KMS-11 (cell line): Measurements from ENCODE around the gene FBXL22.
A peak's percentile ranks its signal among the peaks of the same experiment; 100 is the strongest.

Source experiments
- H2AFZ ChIP-seq: fragments of 200-600 bp; sonication (generic); 2 replicates; pipeline ENCODE4 v1.6.1; 2016; ENCODE audit warnings: antibody characterized with exemption, mixed run types, low read depth
- H3K27ac ChIP-seq: fragments of 200-600 bp; sonication (generic); 2 replicates; pipeline ENCODE4 v1.6.1; 2016; ENCODE audit warnings: mild to moderate bottlenecking, mixed run types
- H3K27me3 ChIP-seq: fragments of 200-600 bp; sonication (generic); 2 replicates; pipeline ENCODE4 v1.6.1; 2017; ENCODE audit warnings: mild to moderate bottlenecking, low read depth, mixed run types, moderate library complexity; ENCODE audit not compliant: insufficient read depth
- H3K36me3 ChIP-seq: fragments of 200-600 bp; sonication (generic); 2 replicates; pipeline ENCODE4 v1.6.1; 2017; ENCODE audit warnings: mild to moderate bottlenecking, mixed run types; ENCODE audit not compliant: insufficient read depth
- H3K4me1 ChIP-seq: fragments of 200-600 bp; sonication (generic); 2 replicates; pipeline ENCODE4 v1.6.1; 2016; ENCODE audit warnings: mild to moderate bottlenecking, low read depth, mixed run types; ENCODE audit not compliant: poor library complexity, severe bottlenecking
- H3K4me2 ChIP-seq: fragments of 200-600 bp; sonication (generic); 2 replicates; pipeline ENCODE4 v1.7.0; 2016; ENCODE audit warnings: mild to moderate bottlenecking, mixed run types
- H3K4me3 ChIP-seq: fragments of 200-600 bp; sonication (generic); IDR thresholded peaks from 2 replicates; pipeline ENCODE4 v1.6.1; 2017; ENCODE audit warnings: low read depth, low read length, mixed read lengths; ENCODE audit not compliant: insufficient read depth
- H3K79me2 ChIP-seq: fragments of 200-600 bp; sonication (generic); 2 replicates; pipeline ENCODE4 v1.6.1; 2016; ENCODE audit warnings: low read depth, mixed run types; ENCODE audit not compliant: insufficient read depth
- H3K9ac ChIP-seq: fragments of 200-600 bp; sonication (generic); 2 replicates; pipeline ENCODE4 v1.6.1; 2016; ENCODE audit warnings: mild to moderate bottlenecking, mixed run types
- H4K20me1 ChIP-seq: fragments of 200-600 bp; sonication (generic); 2 replicates; pipeline ENCODE4 v1.6.1; 2016; ENCODE audit warnings: mild to moderate bottlenecking, mixed run types; ENCODE audit not compliant: insufficient read depth
- TF ChIP-seq, protein P1 (sequence below): fragments of 200-600 bp; sonication (generic); conservative IDR thresholded peaks from 2 replicates; pipeline ENCODE4 v1.6.1; 2017; ENCODE audit warnings: low read depth, mild to moderate bottlenecking, antibody characterized with exemption, low read length, moderate library complexity, mixed read lengths

The FBXL22 gene

DNA sequence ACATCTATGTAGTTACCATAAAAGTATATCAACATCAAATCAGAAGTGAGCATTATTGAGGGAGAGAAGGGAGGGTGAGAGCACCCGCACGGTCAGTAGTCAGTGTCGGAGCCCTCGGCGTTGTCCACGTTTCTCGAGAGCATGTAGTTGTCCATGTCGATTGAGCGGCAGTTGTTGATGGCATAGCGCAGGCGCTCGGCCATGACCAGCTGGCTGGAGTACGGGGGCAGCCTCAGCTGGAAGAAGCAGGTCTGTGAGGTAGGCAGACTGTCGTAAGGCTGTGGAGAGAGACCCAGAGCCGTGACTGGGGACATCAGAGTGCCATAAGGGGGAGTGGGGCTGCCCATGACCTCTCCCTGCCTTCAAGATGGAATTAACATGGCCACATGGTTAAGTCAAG is 11.8 kb downstream of the FBXL22 start:
- Histone ChIP-seq H4K20me1 (no peaks in the 10 kb centered on the region), H3K4me3 (no peak overlapping the region), H3K27ac (no peak overlapping the region), H3K4me1 (peaks cover 15% of the 10 kb centered on the region), H3K4me2 (no peak overlapping the region), H3K79me2 (no peaks in the 10 kb centered on the region), H3K9ac (no peak overlapping the region), H3K36me3 (no peaks in the 10 kb centered on the region), H2AFZ (no peak overlapping the region), H3K27me3 (no peaks in the 10 kb centered on the region)
- TF ChIP-seq, protein P1, sequence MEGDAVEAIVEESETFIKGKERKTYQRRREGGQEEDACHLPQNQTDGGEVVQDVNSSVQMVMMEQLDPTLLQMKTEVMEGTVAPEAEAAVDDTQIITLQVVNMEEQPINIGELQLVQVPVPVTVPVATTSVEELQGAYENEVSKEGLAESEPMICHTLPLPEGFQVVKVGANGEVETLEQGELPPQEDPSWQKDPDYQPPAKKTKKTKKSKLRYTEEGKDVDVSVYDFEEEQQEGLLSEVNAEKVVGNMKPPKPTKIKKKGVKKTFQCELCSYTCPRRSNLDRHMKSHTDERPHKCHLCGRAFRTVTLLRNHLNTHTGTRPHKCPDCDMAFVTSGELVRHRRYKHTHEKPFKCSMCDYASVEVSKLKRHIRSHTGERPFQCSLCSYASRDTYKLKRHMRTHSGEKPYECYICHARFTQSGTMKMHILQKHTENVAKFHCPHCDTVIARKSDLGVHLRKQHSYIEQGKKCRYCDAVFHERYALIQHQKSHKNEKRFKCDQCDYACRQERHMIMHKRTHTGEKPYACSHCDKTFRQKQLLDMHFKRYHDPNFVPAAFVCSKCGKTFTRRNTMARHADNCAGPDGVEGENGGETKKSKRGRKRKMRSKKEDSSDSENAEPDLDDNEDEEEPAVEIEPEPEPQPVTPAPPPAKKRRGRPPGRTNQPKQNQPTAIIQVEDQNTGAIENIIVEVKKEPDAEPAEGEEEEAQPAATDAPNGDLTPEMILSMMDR, result no peak

DNA sequence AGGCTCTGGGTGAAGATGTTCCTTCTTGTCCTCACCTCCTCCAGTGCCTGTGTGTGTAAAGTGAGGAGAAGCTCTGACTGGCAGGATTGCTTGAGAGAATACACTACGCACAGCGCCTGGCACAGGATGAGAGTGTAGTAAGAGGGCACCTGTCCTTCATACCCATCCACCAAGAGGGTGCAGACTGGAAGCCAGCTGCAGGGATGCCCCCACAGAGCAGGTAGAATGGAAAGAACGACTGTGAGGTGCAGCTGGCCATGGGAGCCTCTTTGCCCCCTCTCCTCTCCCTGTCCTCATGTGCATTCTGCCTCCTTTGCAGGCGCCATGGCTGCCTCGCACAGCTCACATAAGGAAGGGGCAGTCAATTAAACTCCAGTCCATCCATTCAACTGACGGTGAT is 12.3 kb downstream of the FBXL22 start:
- Histone ChIP-seq H2AFZ (no peak overlapping the region), H3K4me3 (no peak overlapping the region), H3K36me3 (no peaks in the 10 kb centered on the region), H3K79me2 (no peaks in the 10 kb centered on the region), H4K20me1 (no peaks in the 10 kb centered on the region), H3K27me3 (no peaks in the 10 kb centered on the region), H3K9ac (no peak overlapping the region), H3K4me1 (peaks cover 15% of the 10 kb centered on the region), H3K4me2 (no peak overlapping the region), H3K27ac (no peak overlapping the region; the same call in 1 of the 2 replicates)
- TF ChIP-seq, protein P1, result no peak

DNA sequence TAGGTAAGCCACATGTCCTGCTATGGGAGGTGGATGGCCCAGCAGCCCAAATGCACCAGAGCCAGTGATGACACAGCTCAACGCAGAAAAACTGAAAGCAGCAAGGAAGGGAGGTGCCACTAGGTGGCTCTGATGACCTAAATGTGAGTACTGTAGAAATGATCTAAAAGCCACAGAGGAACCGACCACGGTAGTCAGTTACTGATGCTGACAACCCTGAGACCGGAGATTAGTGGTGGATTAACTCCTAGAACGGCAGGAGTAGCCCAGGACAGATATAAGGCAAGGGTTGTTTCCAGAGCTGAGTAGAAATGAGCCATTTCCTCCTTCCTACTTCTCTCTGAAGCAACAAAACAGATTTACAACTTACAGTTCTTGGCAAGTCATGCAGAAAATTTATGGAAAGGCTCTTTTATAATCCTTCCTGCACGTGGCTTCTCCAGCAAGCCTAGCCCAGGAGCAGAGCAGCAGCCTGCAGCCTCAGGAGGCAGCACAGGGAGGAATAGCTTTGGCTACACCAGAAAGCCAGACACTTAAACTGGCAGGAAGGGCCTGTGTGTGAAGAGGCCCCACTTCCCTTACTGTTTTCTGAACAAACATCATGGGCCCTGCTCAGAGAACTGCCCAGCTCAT is 13.1 kb downstream of the FBXL22 start:
- Histone ChIP-seq H3K79me2 (no peaks in the 10 kb centered on the region), H3K27ac (peak overlapping the region; percentile 56), H3K4me3 (no peak overlapping the region), H3K9ac (peak overlapping the region; percentile 5; the same call in 1 of the 2 replicates), H3K27me3 (no peaks in the 10 kb centered on the region), H4K20me1 (no peaks in the 10 kb centered on the region), H3K4me1 (peaks cover 15% of the 10 kb centered on the region), H3K36me3 (no peaks in the 10 kb centered on the region), H3K4me2 (peak overlapping the region; percentile 11; the same call in 1 of the 2 replicates), H2AFZ (peak overlapping the region; percentile 1; the same call in 1 of the 2 replicates)
- TF ChIP-seq, protein P1, result peak; percentile 88

DNA sequence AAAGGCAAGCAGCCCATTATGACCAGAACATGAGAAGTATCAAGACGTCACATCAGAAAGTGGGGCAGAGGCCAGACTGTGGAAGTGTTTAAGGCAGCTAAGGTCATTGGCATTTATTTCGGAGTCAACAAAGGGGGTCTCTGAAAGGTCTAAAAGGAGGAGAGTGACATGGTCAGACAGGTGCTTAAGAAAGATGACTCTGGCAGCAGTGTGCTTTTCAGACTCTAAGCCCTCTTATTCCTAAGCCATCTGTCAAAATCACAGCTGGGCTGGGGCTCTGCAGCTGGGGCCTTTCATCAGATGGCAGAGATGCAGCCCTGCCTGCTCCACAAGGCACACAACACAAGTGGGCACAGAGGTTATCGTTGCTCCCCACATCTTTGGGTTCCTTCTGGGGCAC is 14.0 kb downstream of the FBXL22 start:
- Histone ChIP-seq H3K79me2 (no peaks in the 10 kb centered on the region), H3K4me3 (no peak overlapping the region), H3K36me3 (no peaks in the 10 kb centered on the region), H3K4me1 (peaks cover 15% of the 10 kb centered on the region), H3K27me3 (no peaks in the 10 kb centered on the region), H4K20me1 (no peaks in the 10 kb centered on the region), H3K27ac (peak overlapping the region; percentile 56; the same call in 1 of the 2 replicates), H3K9ac (no peak overlapping the region), H2AFZ (no peak overlapping the region), H3K4me2 (no peak overlapping the region)
- TF ChIP-seq, protein P1, result no peak
